SH-SY5Y (cell line): ENCODE measurements around the gene SAP30L.

Experiments used
- GATA2 ChIP-seq: IDR thresholded peaks from 2 replicates; pipeline ENCODE4 v1.6.1; 2011; ENCODE audit warnings: mild to moderate bottlenecking, low read depth, low read length
- GATA3 ChIP-seq: IDR thresholded peaks from 2 replicates; pipeline ENCODE4 v1.6.1; 2011; ENCODE audit warnings: low read depth, mild to moderate bottlenecking, low read length, moderate library complexity

SAP30L gene

GRCh38 chr5:154494036-154494435 lies 48.2 kb downstream of the SAP30L start:
- TF ChIP-seq GATA2, result no peak
- TF ChIP-seq GATA3, result no peak

- TF ChIP-seq GATA2 (no peak), GATA3 (no peak)
These were observed 52.8 kb downstream of the SAP30L start for GRCh38 chr5:154498591-154498990.

- no peak for TF ChIP-seq GATA3
These were observed 53.2 kb downstream of the SAP30L start for GRCh38 chr5:154498994-154499393.

GRCh38 chr5:154501566-154501965 lies 55.8 kb downstream of the SAP30L start:
- TF ChIP-seq GATA3 (no peak), GATA2 (no peak)

GRCh38 chr5:154502180-154502579 lies 56.4 kb downstream of the SAP30L start:
- TF ChIP-seq GATA3 (no peak), GATA2 (no peak)

- TF ChIP-seq GATA2 (no peak), GATA3 (no peak)
These were observed 57.9 kb downstream of the SAP30L start for GRCh38 chr5:154503698-154504039.

- TF ChIP-seq GATA3, result no peak
- no peak for TF ChIP-seq GATA2
These were observed 59.8 kb downstream of the SAP30L start for GRCh38 chr5:154505567-154505966.

GRCh38 chr5:154506049-154506715 lies 60.4 kb downstream of the SAP30L start:
- TF ChIP-seq GATA2 (no peak), GATA3 (no peak)

GRCh38 chr5:154506716-154507080 lies 60.9 kb downstream of the SAP30L start:
- TF ChIP-seq GATA3, result no peak
- no peak for TF ChIP-seq GATA2

- no peak for TF ChIP-seq GATA3
- TF ChIP-seq GATA2, result no peak
These were observed 62.3 kb downstream of the SAP30L start for GRCh38 chr5:154508114-154508513.

- TF ChIP-seq GATA2 (no peak), GATA3 (no peak)
These were observed 64.2 kb downstream of the SAP30L start for GRCh38 chr5:154509784-154510555.
